ENCODE data around the gene YKT6.

YKT6 gene

DNA sequence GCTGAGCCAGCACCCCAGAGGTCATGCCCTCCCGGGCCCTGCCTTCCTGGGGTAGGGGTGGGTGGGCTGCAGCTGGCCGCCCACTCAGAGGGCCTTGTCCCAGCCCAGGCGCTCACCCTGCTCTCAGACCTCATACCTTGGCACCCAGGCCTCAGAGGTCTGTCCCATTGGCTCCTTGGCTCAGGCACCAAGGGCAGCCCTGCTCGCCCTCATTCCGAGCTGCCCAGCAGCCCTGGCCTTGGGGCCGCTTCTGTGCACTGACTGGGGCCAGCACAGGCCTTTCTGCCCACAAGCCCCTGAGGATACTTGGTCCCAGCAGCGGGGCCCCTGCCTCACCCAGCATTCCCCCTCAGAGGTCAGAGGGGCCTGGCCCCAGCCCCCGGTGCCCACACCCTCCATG is 34.3 kb downstream of the YKT6 start:
- Histone ChIP-seq H3K9me3 (ENCODE audit: insufficient read depth, low read length, severe bottlenecking) (no peaks in the 10 kb centered on the region), H3K4me1 (ENCODE audit: insufficient read depth, low read length) (no peaks in the 10 kb centered on the region), H3K36me3 (ENCODE audit: insufficient read depth, low read length) (no peaks in the 10 kb centered on the region), H3K27me3 (ENCODE audit: insufficient read depth, low read length, poor library complexity) (peaks cover 3% of the 10 kb centered on the region), H4K20me1 (ENCODE audit: insufficient read depth, low read length) (no peaks in the 10 kb centered on the region), H3K9ac (ENCODE audit: low read depth, low read length) (no peak overlapping the region), H3K79me2 (ENCODE audit: insufficient read depth, low read length) (no peaks in the 10 kb centered on the region), H2AFZ (ENCODE audit: low read depth, low read length) (no peak overlapping the region), H3K4me2 (ENCODE audit: insufficient read depth, low read length) (no peak overlapping the region), H3K27ac (ENCODE audit: low read length) (no peak overlapping the region), H3K4me3 (ENCODE audit: low read depth in 1 of 2, low read length in 2 of 2) (no peak overlapping the region)
- ATAC-seq (ENCODE audit: insufficient read depth, low read depth) (no peak), DNase-seq (no peak)
- TF ChIP-seq, protein P1, sequence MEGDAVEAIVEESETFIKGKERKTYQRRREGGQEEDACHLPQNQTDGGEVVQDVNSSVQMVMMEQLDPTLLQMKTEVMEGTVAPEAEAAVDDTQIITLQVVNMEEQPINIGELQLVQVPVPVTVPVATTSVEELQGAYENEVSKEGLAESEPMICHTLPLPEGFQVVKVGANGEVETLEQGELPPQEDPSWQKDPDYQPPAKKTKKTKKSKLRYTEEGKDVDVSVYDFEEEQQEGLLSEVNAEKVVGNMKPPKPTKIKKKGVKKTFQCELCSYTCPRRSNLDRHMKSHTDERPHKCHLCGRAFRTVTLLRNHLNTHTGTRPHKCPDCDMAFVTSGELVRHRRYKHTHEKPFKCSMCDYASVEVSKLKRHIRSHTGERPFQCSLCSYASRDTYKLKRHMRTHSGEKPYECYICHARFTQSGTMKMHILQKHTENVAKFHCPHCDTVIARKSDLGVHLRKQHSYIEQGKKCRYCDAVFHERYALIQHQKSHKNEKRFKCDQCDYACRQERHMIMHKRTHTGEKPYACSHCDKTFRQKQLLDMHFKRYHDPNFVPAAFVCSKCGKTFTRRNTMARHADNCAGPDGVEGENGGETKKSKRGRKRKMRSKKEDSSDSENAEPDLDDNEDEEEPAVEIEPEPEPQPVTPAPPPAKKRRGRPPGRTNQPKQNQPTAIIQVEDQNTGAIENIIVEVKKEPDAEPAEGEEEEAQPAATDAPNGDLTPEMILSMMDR (IDR thresholded peaks at IDR 0.05; ENCODE audit: borderline replicate concordance, extremely low read depth, low read length, poor library complexity, severe bottlenecking), result no peak

DNA sequence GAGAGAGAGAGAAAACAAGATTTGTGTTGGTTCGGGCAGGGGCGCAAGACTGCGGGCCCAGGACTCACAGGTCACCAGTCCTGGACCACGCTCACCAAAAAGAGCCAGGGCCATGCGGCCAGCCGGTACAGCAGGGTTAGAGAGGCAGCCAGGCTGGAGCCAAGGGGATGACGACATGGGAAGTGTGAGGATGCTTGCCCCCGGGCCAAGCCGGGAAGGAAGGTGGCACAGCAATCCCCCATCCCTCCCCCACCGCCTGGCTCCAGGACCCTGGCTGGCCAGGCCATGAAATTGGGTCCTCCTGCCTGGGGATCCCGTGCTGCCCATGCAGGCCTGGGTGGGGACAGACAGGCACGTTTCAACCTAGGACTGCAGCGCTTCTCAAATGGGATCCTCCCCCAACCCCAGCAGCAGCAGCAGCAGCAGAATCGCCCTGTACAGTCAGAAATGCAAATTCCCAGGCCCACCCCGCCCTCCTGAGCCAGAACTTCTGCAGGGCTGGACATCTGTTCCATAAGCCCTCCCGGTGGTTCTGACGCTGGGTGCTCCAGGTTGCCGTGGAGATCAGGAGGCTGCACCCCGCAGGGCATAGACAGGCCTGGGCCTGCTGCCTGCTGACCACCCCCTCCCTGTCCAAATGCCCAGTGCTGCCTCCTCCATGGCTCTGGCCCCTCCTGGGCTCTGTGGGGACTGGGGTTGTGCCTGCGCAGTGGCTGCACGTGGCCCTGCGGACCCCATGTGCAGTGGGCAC is 35.0 kb downstream of the YKT6 start:
- Histone ChIP-seq H3K4me1 (ENCODE audit: insufficient read depth, low read length) (no peaks in the 10 kb centered on the region), H3K79me2 (ENCODE audit: insufficient read depth, low read length) (no peaks in the 10 kb centered on the region), H3K4me2 (ENCODE audit: insufficient read depth, low read length) (no peak overlapping the region), H3K9me3 (ENCODE audit: insufficient read depth, low read length, severe bottlenecking) (no peaks in the 10 kb centered on the region), H3K36me3 (ENCODE audit: insufficient read depth, low read length) (no peaks in the 10 kb centered on the region), H2AFZ (ENCODE audit: low read depth, low read length) (no peak overlapping the region), H3K4me3 (ENCODE audit: low read depth in 1 of 2, low read length in 2 of 2) (no peak overlapping the region), H3K27ac (ENCODE audit: low read length) (no peak overlapping the region), H3K27me3 (ENCODE audit: insufficient read depth, low read length, poor library complexity) (peaks cover 3% of the 10 kb centered on the region), H3K9ac (ENCODE audit: low read depth, low read length) (no peak overlapping the region), H4K20me1 (ENCODE audit: insufficient read depth, low read length) (no peaks in the 10 kb centered on the region)
- ATAC-seq (ENCODE audit: insufficient read depth, low read depth), result no peak
- TF ChIP-seq EZH2 (IDR thresholded peaks at IDR 0.05; ENCODE audit: borderline replicate concordance, low read depth, low read length, severe bottlenecking), result no peak
- TF ChIP-seq, protein P1 (IDR thresholded peaks at IDR 0.05; ENCODE audit: borderline replicate concordance, extremely low read depth, low read length, poor library complexity, severe bottlenecking), result no peak
- no peak for DNase-seq

DNA sequence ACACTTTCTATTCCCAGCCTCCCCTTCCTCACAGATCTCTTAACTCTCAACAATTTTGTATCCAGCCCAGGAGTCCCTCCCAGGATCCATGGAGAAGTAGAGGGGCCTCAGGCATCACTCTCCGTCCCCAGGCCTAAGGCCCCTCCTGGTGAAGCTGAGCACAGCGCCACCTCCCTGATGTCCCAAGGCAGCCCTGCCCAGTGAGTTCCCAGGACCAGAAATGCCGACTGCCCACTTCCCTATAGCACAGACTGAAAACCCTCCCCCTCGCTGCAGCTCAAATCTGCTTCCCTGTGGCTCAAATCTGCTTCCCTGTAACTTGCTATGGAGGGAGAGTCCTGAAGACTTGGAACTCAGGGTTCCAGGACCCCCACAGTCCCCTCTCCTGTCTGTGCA is 35.6 kb downstream of the YKT6 start:
- Histone ChIP-seq H3K4me2 (ENCODE audit: insufficient read depth, low read length) (no peak overlapping the region), H3K79me2 (ENCODE audit: insufficient read depth, low read length) (no peaks in the 10 kb centered on the region), H3K9ac (ENCODE audit: low read depth, low read length) (no peak overlapping the region), H3K27me3 (ENCODE audit: insufficient read depth, low read length, poor library complexity) (peaks cover 3% of the 10 kb centered on the region), H3K4me1 (ENCODE audit: insufficient read depth, low read length) (no peaks in the 10 kb centered on the region), H3K9me3 (ENCODE audit: insufficient read depth, low read length, severe bottlenecking) (no peaks in the 10 kb centered on the region), H4K20me1 (ENCODE audit: insufficient read depth, low read length) (no peaks in the 10 kb centered on the region), H3K36me3 (ENCODE audit: insufficient read depth, low read length) (no peaks in the 10 kb centered on the region), H2AFZ (ENCODE audit: low read depth, low read length) (no peak overlapping the region), H3K4me3 (ENCODE audit: low read depth in 1 of 2, low read length in 2 of 2) (no peak overlapping the region), H3K27ac (ENCODE audit: low read length) (no peak overlapping the region)
- no peak for TF ChIP-seq EZH2 (IDR thresholded peaks at IDR 0.05; ENCODE audit: borderline replicate concordance, low read depth, low read length, severe bottlenecking)
- TF ChIP-seq, protein P1 (IDR thresholded peaks at IDR 0.05; ENCODE audit: borderline replicate concordance, extremely low read depth, low read length, poor library complexity, severe bottlenecking), result no peak
- ATAC-seq (ENCODE audit: insufficient read depth, low read depth), result no peak
- no peak for DNase-seq

Measured in DND-41 (cell line).